AG04450 (cell line): ENCODE results near the gene KLKB1. TPM values are rescaled to one million over a fixed set of nuclear protein-coding genes. Genes with fewer than 3 reads are reported as not detected.

ENCODE experiments used
- CTCF ChIA-PET: fragments of 300-600, 350-600 bp; formaldehyde crosslinking; extraction: SDS; loops from one replicate; lab custom pipeline; 2022; ENCODE audit warnings: antibody characterized with exemption, inconsistent platforms; lab: Charles Lee
- POLR2A ChIA-PET: fragments of 350-600 bp; formaldehyde crosslinking; extraction: SDS; loops from one replicate; lab custom pipeline; 2021; ENCODE audit warnings: antibody characterized with exemption, inconsistent platforms; lab: Yijun Ruan, JAX
- DNase-seq: peaks from one replicate; pipeline ENCODE4 v3.0.0-alpha.2; 2011; ENCODE audit warnings: low read depth, low spot score
- H3K27ac ChIP-seq: one replicate; pipeline ENCODE4 v1.5.1; 2012; ENCODE audit warnings: low read depth, low read length, control low read depth
- H3K27me3 ChIP-seq: one replicate; pipeline ENCODE4 v1.6.0; 2012; ENCODE audit warnings: low read length; ENCODE audit not compliant: control insufficient read depth, insufficient read depth
- H3K4me3 ChIP-seq: 2 replicates; pipeline ENCODE4 v1.5.1; 2011; ENCODE audit warnings: mild to moderate bottlenecking, low read depth, low read length, control low read depth
- H3K9me3 ChIP-seq: 2 replicates; pipeline ENCODE4 v1.5.1; 2012; ENCODE audit warnings: low read length; ENCODE audit not compliant: control insufficient read depth, insufficient read depth
- polyA plus RNA-seq: library from polyadenylated mRNA; depleted of rRNA; stranded (reverse); fragments of >200 nt; gene quantifications from 2 replicates; pipeline ENCODE4 v1.2.3, GENCODE V29; 2011; rRNA removed
- TF ChIP-seq, protein P1 (sequence below): IDR thresholded peaks from 2 replicates; pipeline ENCODE4 v1.5.1; 2011; ENCODE audit warnings: low read depth, low read length, control low read depth, inconsistent platforms

Gene KLKB1
- polyA plus RNA-seq, 1 experiment: 0.11 TPM

DNA sequence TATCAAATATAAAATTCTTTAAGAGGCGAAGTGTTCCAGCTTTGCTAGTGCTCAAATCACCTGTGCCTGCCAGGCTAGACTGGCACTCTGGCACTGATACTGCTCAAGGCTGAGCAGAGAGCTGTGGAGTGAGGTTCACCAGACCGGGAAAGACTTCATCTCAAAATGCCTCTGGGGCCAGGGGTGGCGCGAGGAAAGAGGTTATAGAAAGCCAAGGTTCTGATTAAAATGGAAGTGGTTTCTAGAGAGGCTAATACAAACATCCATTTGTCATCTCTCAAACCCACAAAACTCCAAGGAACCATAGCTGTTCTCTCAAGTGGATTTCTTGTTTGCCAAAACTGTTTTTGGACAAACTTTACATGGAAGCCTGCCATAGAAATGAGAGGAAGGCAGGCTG, 80.2 kb downstream of the KLKB1 start:
- no peak overlapping the region for H3K27ac ChIP-seq
- DNase-seq: no peak
- CTCF ChIA-PET: interaction anchor here (1.1 kb wide), 1 partner anchor 280 kb away, joined by 3 read pairs; no protein-coding TSS in a partner anchor
- POLR2A ChIA-PET: no interaction called here
- H3K4me3 ChIP-seq: no peak overlapping the region
- H3K9me3 ChIP-seq: no peaks in the 10 kb centered on the region
- TF ChIP-seq, protein P1, sequence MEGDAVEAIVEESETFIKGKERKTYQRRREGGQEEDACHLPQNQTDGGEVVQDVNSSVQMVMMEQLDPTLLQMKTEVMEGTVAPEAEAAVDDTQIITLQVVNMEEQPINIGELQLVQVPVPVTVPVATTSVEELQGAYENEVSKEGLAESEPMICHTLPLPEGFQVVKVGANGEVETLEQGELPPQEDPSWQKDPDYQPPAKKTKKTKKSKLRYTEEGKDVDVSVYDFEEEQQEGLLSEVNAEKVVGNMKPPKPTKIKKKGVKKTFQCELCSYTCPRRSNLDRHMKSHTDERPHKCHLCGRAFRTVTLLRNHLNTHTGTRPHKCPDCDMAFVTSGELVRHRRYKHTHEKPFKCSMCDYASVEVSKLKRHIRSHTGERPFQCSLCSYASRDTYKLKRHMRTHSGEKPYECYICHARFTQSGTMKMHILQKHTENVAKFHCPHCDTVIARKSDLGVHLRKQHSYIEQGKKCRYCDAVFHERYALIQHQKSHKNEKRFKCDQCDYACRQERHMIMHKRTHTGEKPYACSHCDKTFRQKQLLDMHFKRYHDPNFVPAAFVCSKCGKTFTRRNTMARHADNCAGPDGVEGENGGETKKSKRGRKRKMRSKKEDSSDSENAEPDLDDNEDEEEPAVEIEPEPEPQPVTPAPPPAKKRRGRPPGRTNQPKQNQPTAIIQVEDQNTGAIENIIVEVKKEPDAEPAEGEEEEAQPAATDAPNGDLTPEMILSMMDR: no peak
- H3K27me3 ChIP-seq: no peaks in the 10 kb centered on the region

DNA sequence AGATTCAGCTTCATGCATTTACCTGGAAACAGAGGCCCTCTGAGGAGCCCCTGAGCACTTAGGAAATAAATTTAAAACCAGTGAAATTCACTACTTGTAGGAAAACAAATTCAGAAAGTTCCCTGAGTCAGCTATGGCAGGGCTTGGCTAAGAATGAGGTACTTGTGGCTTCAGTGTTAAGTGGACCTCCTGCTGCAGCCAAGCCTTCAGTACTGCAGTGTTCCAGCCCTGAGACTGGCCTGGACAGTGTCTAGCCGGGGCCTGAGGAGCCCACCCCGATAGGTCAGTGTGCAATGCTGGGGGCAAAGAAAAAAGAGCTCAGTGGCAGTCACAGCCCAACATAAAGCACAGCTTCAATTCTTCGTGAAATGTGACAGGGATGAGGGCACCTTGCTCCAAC, 80.6 kb downstream of the KLKB1 start:
- H3K9me3 ChIP-seq: no peaks in the 10 kb centered on the region
- ChIA-PET CTCF (interaction anchor here (1.1 kb wide), 1 partner anchor 279 kb away, joined by 3 read pairs; no protein-coding TSS in a partner anchor), POLR2A (no interaction called here)
- TF ChIP-seq, protein P1: no peak
- no peak for DNase-seq
- no peak overlapping the region for H3K27ac ChIP-seq
- H3K4me3 ChIP-seq: no peak overlapping the region
- no peaks in the 10 kb centered on the region for H3K27me3 ChIP-seq

Other genes with a start within 250 kb of the KLKB1 start
- gene TLR3, start 158.4 kb upstream of the KLKB1 start, polyA plus RNA-seq: 0.86 and 1.1 TPM in 2 replicates
- gene FAM149A, start 122.8 kb upstream of the KLKB1 start, polyA plus RNA-seq: 0.07 and 0.20 TPM in 2 replicates
- 3.7 and 4.8 TPM in 2 replicates for gene CYP4V2, start 35.9 kb upstream of the KLKB1 start, polyA plus RNA-seq
- not detected in 2 replicates for gene F11, start 38.7 kb downstream of the KLKB1 start, polyA plus RNA-seq